H9 (cell line): ENCODE results near the gene NKAIN2. TPM values are rescaled to one million over a fixed set of nuclear protein-coding genes. Genes with fewer than 3 reads are reported as not detected.

Source experiments
- DNase-seq: peaks from one replicate; pipeline ENCODE4 v3.0.0-alpha.2; 2017
- H2AFZ ChIP-seq: one replicate; pipeline ENCODE4 v1.6.1; 2013; ENCODE audit warnings: mild to moderate bottlenecking, low read length, control low read depth, moderate library complexity
- H2AK5ac ChIP-seq: 2 replicates; pipeline ENCODE4 v1.6.1; 2013; ENCODE audit warnings: low read length, control low read depth, mixed read lengths; ENCODE audit not compliant: insufficient read length
- H2BK120ac ChIP-seq: one replicate; pipeline ENCODE4 v1.6.1; 2013; ENCODE audit warnings: low read depth, mild to moderate bottlenecking, low read length, control low read depth, inconsistent platforms; ENCODE audit not compliant: poor library complexity, severe bottlenecking
- H2BK12ac ChIP-seq: 2 replicates; pipeline ENCODE4 v1.6.1; 2013; ENCODE audit warnings: low read length, control low read depth, mixed read lengths, low read depth; ENCODE audit not compliant: insufficient read length
- H2BK15ac ChIP-seq: 2 replicates; pipeline ENCODE4 v1.6.1; 2013; ENCODE audit warnings: low read depth, low read length, control low read depth
- H2BK20ac ChIP-seq: one replicate; pipeline ENCODE4 v1.6.1; 2013; ENCODE audit warnings: low read depth, mild to moderate bottlenecking, low read length, control low read depth, inconsistent platforms; ENCODE audit not compliant: poor library complexity, severe bottlenecking
- H2BK5ac ChIP-seq: 2 replicates; pipeline ENCODE4 v1.6.1; 2013; ENCODE audit warnings: low read length, control low read depth, mixed read lengths; ENCODE audit not compliant: insufficient read length
- H3K14ac ChIP-seq: 2 replicates; pipeline ENCODE4 v1.6.1; 2013; ENCODE audit warnings: low read length, control low read depth; ENCODE audit not compliant: insufficient read depth
- H3K18ac ChIP-seq: 2 replicates; pipeline ENCODE4 v1.6.1; 2013; ENCODE audit warnings: low read depth, mild to moderate bottlenecking, mixed read lengths, low read length, control low read depth; ENCODE audit not compliant: insufficient read length
- H3K23ac ChIP-seq: 2 replicates; pipeline ENCODE4 v1.6.1; 2013; ENCODE audit warnings: low read length, control low read depth, mixed read lengths, low read depth; ENCODE audit not compliant: insufficient read length
- H3K23me2 ChIP-seq: 2 replicates; pipeline ENCODE4 v1.6.1; 2013; ENCODE audit warnings: low read depth, mild to moderate bottlenecking, mixed read lengths, low read length, control low read depth; ENCODE audit not compliant: insufficient read length, poor library complexity, severe bottlenecking
- H3K27ac ChIP-seq: 2 replicates; pipeline ENCODE4 v1.5.1; 2013; ENCODE audit warnings: low read length, control low read depth, mixed read lengths, low read depth; ENCODE audit not compliant: insufficient read length
- H3K27me3 ChIP-seq: 2 replicates; pipeline ENCODE4 v1.6.1; 2013; ENCODE audit warnings: low read length, control low read depth, inconsistent platforms; ENCODE audit not compliant: insufficient read depth
- H3K4ac ChIP-seq: 2 replicates; pipeline ENCODE4 v1.6.1; 2013; ENCODE audit warnings: low read depth, mild to moderate bottlenecking, control low read depth, inconsistent platforms, low read length, moderate library complexity
- H3K4me1 ChIP-seq: 2 replicates; pipeline ENCODE4 v1.6.1; 2013; ENCODE audit warnings: low read length, control low read depth, inconsistent platforms; ENCODE audit not compliant: insufficient read depth
- H3K4me2 ChIP-seq: 2 replicates; pipeline ENCODE4 v1.6.1; 2013; ENCODE audit warnings: low read length, control low read depth, mixed read lengths; ENCODE audit not compliant: insufficient read length, insufficient read depth
- H3K56ac ChIP-seq: 2 replicates; pipeline ENCODE4 v1.6.1; 2013; ENCODE audit warnings: low read depth, mild to moderate bottlenecking, mixed read lengths, low read length, control low read depth; ENCODE audit not compliant: insufficient read length
- H3K79me1 ChIP-seq: 2 replicates; pipeline ENCODE4 v1.6.1; 2013; ENCODE audit warnings: low read depth, mild to moderate bottlenecking, moderate library complexity, low read length, control low read depth, inconsistent platforms; ENCODE audit not compliant: insufficient read depth, poor library complexity, severe bottlenecking
- H3K79me2 ChIP-seq: 2 replicates; pipeline ENCODE4 v1.6.1; 2013; ENCODE audit warnings: low read length, control low read depth, inconsistent platforms; ENCODE audit not compliant: insufficient read depth
- H3K9ac ChIP-seq: 2 replicates; pipeline ENCODE4 v1.6.1; 2013; ENCODE audit warnings: low read length, control low read depth, mixed read lengths; ENCODE audit not compliant: insufficient read length; ENCODE audit errors: extremely low read depth
- H3K9me3 ChIP-seq: one replicate; pipeline ENCODE4 v1.6.1; 2013; ENCODE audit warnings: low read depth, low read length, inconsistent platforms; ENCODE audit not compliant: control insufficient read depth
- H3T11ph ChIP-seq: one replicate; pipeline ENCODE4 v1.6.1; 2013; ENCODE audit warnings: mild to moderate bottlenecking, low read length, control low read depth, inconsistent platforms
- H4K20me1 ChIP-seq: one replicate; pipeline ENCODE4 v1.6.1; 2013; ENCODE audit not compliant: control insufficient read depth, insufficient read length, insufficient read depth
- H4K5ac ChIP-seq: 2 replicates; pipeline ENCODE4 v1.6.1; 2013; ENCODE audit warnings: low read depth, mild to moderate bottlenecking, mixed read lengths, low read length, control low read depth; ENCODE audit not compliant: insufficient read length
- H4K8ac ChIP-seq: replicated peaks from 2 replicates; pipeline ENCODE4 v1.6.1; 2013; ENCODE audit warnings: low read length, control low read depth, mixed read lengths, low read depth; ENCODE audit not compliant: insufficient read length
- H4K91ac ChIP-seq: 2 replicates; pipeline ENCODE4 v1.6.1; 2013; ENCODE audit warnings: low read depth, mild to moderate bottlenecking, moderate library complexity, mixed read lengths, low read length, control low read depth; ENCODE audit not compliant: insufficient read length
- H3K27ac Mint-ChIP-seq, 3 experiments: 2 replicates in 2 of 3; 3 replicates in 1 of 3; pipeline ENCODE4 v1.8.0; 2020 to 2021; ENCODE audit warnings: mixed read lengths in 3 of 3, mild to moderate bottlenecking in 1 of 3, moderate library complexity in 1 of 3
- H3K27me3 Mint-ChIP-seq: 2 replicates; pipeline ENCODE4 v1.8.0; 2021; ENCODE audit warnings: low read depth, mild to moderate bottlenecking, moderate library complexity, mixed read lengths
- H3K36me3 Mint-ChIP-seq, 3 experiments: 2 replicates in 2 of 3; 3 replicates in 1 of 3; pipeline ENCODE4 v1.8.0; 2020 to 2021; ENCODE audit warnings: low read depth in 3 of 3, mixed read lengths in 3 of 3; ENCODE audit not compliant: insufficient read depth in 1 of 3
- H3K4me1 Mint-ChIP-seq, 2 experiments: 2 replicates each; pipeline ENCODE4 v1.8.0; 2020; ENCODE audit warnings: mixed read lengths in 2 of 2
- H3K4me3 Mint-ChIP-seq, 2 experiments: 2 replicates in 1 of 2; 3 replicates in 1 of 2; pipeline ENCODE4 v1.8.0; 2020 to 2021; ENCODE audit warnings: mild to moderate bottlenecking in 2 of 2, mixed read lengths in 2 of 2, moderate library complexity in 1 of 2
- H3K9me3 Mint-ChIP-seq, 2 experiments: 2 replicates in 1 of 2; 3 replicates in 1 of 2; pipeline ENCODE4 v1.8.0; 2020; ENCODE audit warnings: mild to moderate bottlenecking in 2 of 2, mixed read lengths in 2 of 2, moderate library complexity in 1 of 2
- WGBS: extraction: QIAGEN DNeasy Blood & Tissue Kit; methylation state at CpG from one replicate; pipeline ENCODE4 v1.1.7; 2013; ENCODE audit warnings: missing lambda C conversion rate, low lambda C conversion rate, mixed read lengths; ENCODE audit not compliant: insufficient read length; ENCODE audit errors: extremely low coverage; 5-methylcytosine and 5-hydroxymethylcytosine counted together
- total RNA-seq: library from RNA; stranded (reverse); gene quantifications from 2 replicates; pipeline ENCODE4 v1.2.1, GENCODE V29; 2021
- TF ChIP-seq, protein P1 (sequence below): fragments of 200-600 bp; sonication (generic); conservative IDR thresholded peaks from 3 replicates; pipeline ENCODE4 v1.8.0; 2021; ENCODE audit warnings: antibody characterized with exemption, mild to moderate bottlenecking

Gene NKAIN2
- total RNA-seq, 1 experiment from 2014 or later, result 0.17 TPM

DNA sequence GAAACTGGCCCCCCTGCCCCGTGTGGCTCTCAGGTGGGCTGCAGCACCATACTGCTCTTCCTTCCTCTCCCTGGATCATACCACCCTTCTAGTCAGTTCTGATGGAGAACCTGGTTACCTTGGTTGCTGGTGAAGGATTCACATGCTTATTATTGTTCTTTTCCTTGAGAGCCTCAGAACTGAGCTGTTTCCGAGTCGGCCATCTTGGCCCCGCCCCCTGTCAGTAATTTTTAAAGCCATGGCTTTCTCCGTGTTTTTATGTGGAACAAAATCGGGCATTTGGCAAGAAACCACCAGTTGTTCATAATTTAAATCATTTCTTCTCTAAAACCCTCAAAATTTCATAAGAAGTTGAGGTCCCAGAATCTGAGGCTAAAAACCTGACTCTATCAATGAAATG is 493.8 kb downstream of the NKAIN2 start:
- no peak overlapping the region for H3K18ac ChIP-seq
- H3K79me2 ChIP-seq, result no peaks in the 10 kb centered on the region
- no peak overlapping the region for H4K8ac ChIP-seq
- H3K56ac ChIP-seq, result no peak overlapping the region
- H2AK5ac ChIP-seq, result no peak overlapping the region
- no peak overlapping the region for H4K5ac ChIP-seq
- Mint-ChIP-seq H3K36me3 (peaks cover 5 to 8% (median 7%) of the 10 kb centered on the region in 3 experiments; a peak in 6 of 7 replicates), H3K9me3 (peaks cover 10 to 15% of the 10 kb centered on the region in 2 experiments; a peak in 4 of 5 replicates), H3K4me3 (no peak overlapping the region), H3K4me1 (no peaks in the 10 kb centered on the region), H3K27ac (no peak overlapping the region), H3K27me3 (no peaks in the 10 kb centered on the region)
- H3K23me2 ChIP-seq, result no peaks in the 10 kb centered on the region
- no peak overlapping the region for H2BK5ac ChIP-seq
- H3K4me1 ChIP-seq, result no peaks in the 10 kb centered on the region
- no peaks in the 10 kb centered on the region for H3K9me3 ChIP-seq
- no peak overlapping the region for H2AFZ ChIP-seq
- TF ChIP-seq, protein P1, sequence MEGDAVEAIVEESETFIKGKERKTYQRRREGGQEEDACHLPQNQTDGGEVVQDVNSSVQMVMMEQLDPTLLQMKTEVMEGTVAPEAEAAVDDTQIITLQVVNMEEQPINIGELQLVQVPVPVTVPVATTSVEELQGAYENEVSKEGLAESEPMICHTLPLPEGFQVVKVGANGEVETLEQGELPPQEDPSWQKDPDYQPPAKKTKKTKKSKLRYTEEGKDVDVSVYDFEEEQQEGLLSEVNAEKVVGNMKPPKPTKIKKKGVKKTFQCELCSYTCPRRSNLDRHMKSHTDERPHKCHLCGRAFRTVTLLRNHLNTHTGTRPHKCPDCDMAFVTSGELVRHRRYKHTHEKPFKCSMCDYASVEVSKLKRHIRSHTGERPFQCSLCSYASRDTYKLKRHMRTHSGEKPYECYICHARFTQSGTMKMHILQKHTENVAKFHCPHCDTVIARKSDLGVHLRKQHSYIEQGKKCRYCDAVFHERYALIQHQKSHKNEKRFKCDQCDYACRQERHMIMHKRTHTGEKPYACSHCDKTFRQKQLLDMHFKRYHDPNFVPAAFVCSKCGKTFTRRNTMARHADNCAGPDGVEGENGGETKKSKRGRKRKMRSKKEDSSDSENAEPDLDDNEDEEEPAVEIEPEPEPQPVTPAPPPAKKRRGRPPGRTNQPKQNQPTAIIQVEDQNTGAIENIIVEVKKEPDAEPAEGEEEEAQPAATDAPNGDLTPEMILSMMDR, result no peak
- no peak overlapping the region for H3K23ac ChIP-seq
- no peak overlapping the region for H2BK15ac ChIP-seq
- H2BK12ac ChIP-seq, result no peak overlapping the region
- WGBS, result no CpG with 5 or more reads among the region's 6 CpGs
- no peak overlapping the region for H2BK20ac ChIP-seq
- no peak overlapping the region for H3K9ac ChIP-seq
- H3K4ac ChIP-seq, result no peak overlapping the region
- no peak for DNase-seq
- H3K27me3 ChIP-seq, result no peaks in the 10 kb centered on the region
- H4K20me1 ChIP-seq, result no peaks in the 10 kb centered on the region
- no peak overlapping the region for H2BK120ac ChIP-seq
- H4K91ac ChIP-seq, result no peak overlapping the region
- H3K4me2 ChIP-seq, result no peak overlapping the region
- no peak overlapping the region for H3K27ac ChIP-seq
- H3T11ph ChIP-seq, result no peak overlapping the region
- H3K14ac ChIP-seq, result no peak overlapping the region
- H3K79me1 ChIP-seq, result no peaks in the 10 kb centered on the region
